CD4-positive, alpha-beta memory T cell (primary cell): Measurements from ENCODE around the gene CMIP. TPM values are rescaled to one million over a fixed set of nuclear protein-coding genes. Genes with fewer than 3 reads are reported as not detected.
A peak's percentile ranks its signal among the peaks of the same experiment; 100 is the strongest.

Experiments
- CTCF ChIA-PET: fragments of 350-600 bp; sonication (Branson Sonifier 250); formaldehyde crosslinking; loops from one replicate; lab custom pipeline; 2021; ENCODE audit warnings: inconsistent platforms; ENCODE audit not compliant: partially characterized antibody; lab: Charles Lee
- POLR2A ChIA-PET: fragments of 350-600 bp; sonication (Branson Sonifier 250); formaldehyde crosslinking; loops from one replicate; lab custom pipeline; 2021; ENCODE audit not compliant: partially characterized antibody; lab: Charles Lee
- DNase-seq, 5 donors: peaks; one replicate each; pipeline versions ENCODE4 v3.0.0 to v3.0.0-alpha.2; 2020 to 2022; ENCODE audit warnings: mixed read lengths in 1 of 5
- H3K27ac ChIP-seq: one replicate; pipeline ENCODE4 v1.7.0; 2013; ENCODE audit warnings: low read depth, low read length
- H3K27me3 ChIP-seq: 2 replicates; pipeline ENCODE4 v1.7.0; 2013; ENCODE audit warnings: mild to moderate bottlenecking, low read length, moderate library complexity; ENCODE audit not compliant: insufficient read depth
- H3K36me3 ChIP-seq: 2 replicates; pipeline ENCODE4 v1.7.0; 2013; ENCODE audit warnings: mild to moderate bottlenecking, low read length, moderate library complexity; ENCODE audit not compliant: insufficient read depth
- H3K4me1 ChIP-seq: 2 replicates; pipeline ENCODE4 v1.7.0; 2013; ENCODE audit warnings: mild to moderate bottlenecking, low read length, moderate library complexity; ENCODE audit not compliant: insufficient read depth
- H3K4me3 ChIP-seq, 2 donors: one replicate each; pipeline ENCODE4 v1.7.0; 2013; ENCODE audit warnings: low read length in 2 of 2, mild to moderate bottlenecking in 1 of 2
- H3K9me3 ChIP-seq, 2 donors: one replicate each; pipeline ENCODE4 v1.7.0; 2013; ENCODE audit warnings: low read length in 2 of 2, control low read depth in 1 of 2; ENCODE audit not compliant: control insufficient read depth in 1 of 2
- H3K27ac Mint-ChIP-seq, 7 donors: one replicate each; pipeline ENCODE4 v1.8.0; 2020 to 2021; ENCODE audit warnings: mixed read lengths in 7 of 7, mild to moderate bottlenecking in 6 of 7, inconsistent platforms in 3 of 7, moderate library complexity in 3 of 7
- H3K27me3 Mint-ChIP-seq, 2 donors: one replicate each; pipeline ENCODE4 v1.8.0; 2020 to 2021; ENCODE audit warnings: mixed read lengths in 2 of 2
- H3K36me3 Mint-ChIP-seq, 2 donors: one replicate each; pipeline ENCODE4 v1.8.0; 2020 to 2021; ENCODE audit warnings: mixed read lengths in 2 of 2, inconsistent platforms in 1 of 2, mild to moderate bottlenecking in 1 of 2
- H3K4me1 Mint-ChIP-seq, 4 donors: one replicate each; pipeline ENCODE4 v1.8.0; 2020 to 2021; ENCODE audit warnings: mixed read lengths in 4 of 4, mild to moderate bottlenecking in 1 of 4
- H3K4me3 Mint-ChIP-seq, 8 donors: one replicate each; pipeline ENCODE4 v1.8.0; 2020 to 2021; ENCODE audit warnings: mixed read lengths in 8 of 8, mild to moderate bottlenecking in 7 of 8, moderate library complexity in 6 of 8, inconsistent platforms in 3 of 8
- H3K9me3 Mint-ChIP-seq, 8 donors: one replicate each; pipeline ENCODE4 v1.8.0; 2020 to 2021; ENCODE audit warnings: mixed read lengths in 8 of 8, mild to moderate bottlenecking in 5 of 8, inconsistent platforms in 3 of 8, moderate library complexity in 1 of 8
- intact Hi-C: fragments of 100-400 bp; cut with micrococcal nuclease; formaldehyde crosslinking; loops from one replicate; pipeline ENCODE4 v1.15.1; 2023
- polyA plus RNA-seq, 2 donors: library from polyadenylated mRNA; unstranded; fragments of 300-500 nt; fragmentation: Illumina TruSeq; gene quantifications; one replicate each; pipeline ENCODE4 v1.2.3, GENCODE V29; 2021
- total RNA-seq, 2 experiments: library from RNA; stranded (reverse); gene quantifications; one replicate each; pipeline ENCODE4 v1.2.3, GENCODE V29; 2021

The CMIP gene
- total and polyA plus RNA-seq, 4 experiments from 2014 or later: 0.84 to 36.4 (median 33.2) TPM; not detected in 1

- peaks cover 10 to 34% of the 10 kb centered on the region in 2 donors for H3K36me3 Mint-ChIP-seq
- H3K27me3 ChIP-seq: no peaks in the 10 kb centered on the region
- H3K27ac Mint-ChIP-seq: peak overlapping the region in 3 of 7 donors; percentile 24 to 88 (median 80)
- no peak overlapping the region for H3K4me3 Mint-ChIP-seq
- H3K4me1 Mint-ChIP-seq: peaks cover 3 to 15% (median 10%) of the 10 kb centered on the region in 4 donors
- no peaks in the 10 kb centered on the region for H3K9me3 Mint-ChIP-seq
- no peaks in the 10 kb centered on the region for H3K36me3 ChIP-seq
- ChIA-PET CTCF (interaction anchor here (1.1 to 1.8 kb wide), 3 partner anchors 9 to 11 kb away, joined by 3 to 5 read pairs (median 4); no protein-coding TSS in a partner anchor), POLR2A (interaction anchor here (1.2 kb wide), 1 partner anchor 166 kb away, joined by 3 read pairs; no protein-coding TSS in a partner anchor)
- no peak for DNase-seq
- peaks cover 24% of the 10 kb centered on the region for H3K4me1 ChIP-seq
- H3K4me3 ChIP-seq: no peak overlapping the region
- intact Hi-C loops: no loop called here
- H3K9me3 ChIP-seq: no peaks in the 10 kb centered on the region
- H3K27ac ChIP-seq: no peak overlapping the region
- no peaks in the 10 kb centered on the region for H3K27me3 Mint-ChIP-seq
These were observed 167.9 kb downstream of the CMIP start for GRCh38 chr16:81612351-81613163.

DNA sequence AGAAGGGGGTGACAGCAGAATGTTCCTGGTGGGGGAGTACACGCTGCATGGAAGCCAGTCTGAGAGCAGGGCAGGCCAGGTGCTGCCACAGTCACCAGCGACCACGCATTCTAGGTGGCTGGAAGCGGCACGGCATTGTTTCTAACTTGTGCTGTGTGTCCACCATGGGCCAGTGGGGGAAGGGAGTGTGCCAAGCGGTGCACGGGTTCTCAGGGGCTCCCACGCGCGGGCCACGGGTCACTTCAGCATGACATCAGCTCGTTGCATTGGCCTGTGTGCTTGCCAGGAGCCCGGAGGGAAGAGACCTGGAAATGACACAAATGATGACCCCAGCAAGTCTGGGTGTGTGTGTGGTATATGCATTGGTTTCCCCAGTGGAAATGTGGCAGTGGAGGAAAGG lies 169.6 kb downstream of the CMIP start:
- Histone ChIP-seq H3K9me3 (no peaks in the 10 kb centered on the region), H3K4me1 (peaks cover 25% of the 10 kb centered on the region), H3K27ac (no peak overlapping the region), H3K36me3 (no peaks in the 10 kb centered on the region), H3K27me3 (no peaks in the 10 kb centered on the region), H3K4me3 (no peak overlapping the region)
- peaks cover 9 to 19% (median 11%) of the 10 kb centered on the region in 4 donors for H3K4me1 Mint-ChIP-seq
- CTCF ChIA-PET: no interaction called here
- H3K4me3 Mint-ChIP-seq: no peak overlapping the region
- no peak for DNase-seq
- intact Hi-C loops: no loop called here
- H3K27me3 Mint-ChIP-seq: no peaks in the 10 kb centered on the region
- peaks cover 3 to 20% of the 10 kb centered on the region in 2 donors for H3K36me3 Mint-ChIP-seq
- POLR2A ChIA-PET: no interaction called here
- no peak overlapping the region for H3K27ac Mint-ChIP-seq
- no peaks in the 10 kb centered on the region for H3K9me3 Mint-ChIP-seq

DNA sequence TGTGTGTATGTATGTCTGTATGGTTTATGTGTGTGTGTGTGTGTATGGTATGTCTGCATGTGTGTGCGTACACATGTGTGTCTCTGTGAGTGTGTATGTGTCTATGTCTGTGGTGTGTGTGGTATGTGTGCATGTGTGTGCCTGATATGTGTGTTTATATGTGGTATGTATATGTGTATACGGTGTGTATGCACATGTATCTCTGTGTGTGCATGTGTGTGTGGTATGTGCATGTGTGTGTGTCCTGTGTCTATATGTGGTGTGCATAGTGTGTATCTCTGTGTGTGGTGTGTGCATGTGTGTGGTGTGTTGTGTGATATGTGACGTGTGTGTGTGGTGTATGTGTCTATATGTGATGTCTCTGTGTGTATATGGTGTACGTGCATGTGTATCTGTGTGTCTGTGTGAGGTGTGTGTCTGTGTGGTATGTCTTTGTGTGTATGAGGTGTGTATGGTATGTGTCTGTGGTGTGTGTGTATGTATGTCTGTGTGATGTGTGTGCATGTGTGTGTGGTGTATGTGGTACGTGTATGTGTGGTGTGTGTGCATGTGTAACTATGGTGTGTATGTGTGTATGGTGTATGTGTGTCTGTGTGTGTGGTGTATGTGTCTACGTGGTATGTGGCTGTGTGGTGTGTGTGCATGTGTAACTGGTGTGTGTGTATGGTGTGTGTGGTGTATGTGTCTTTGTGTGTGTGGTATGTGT lies 170.2 kb downstream of the CMIP start:
- intact Hi-C loops: loop anchor here (5.0 kb wide), 1 partner anchor 93 kb away; no protein-coding TSS in a partner anchor
- peaks cover 9 to 19% (median 11%) of the 10 kb centered on the region in 4 donors for H3K4me1 Mint-ChIP-seq
- POLR2A ChIA-PET: interaction anchor here (2.5 kb wide), 1 partner anchor 169 kb away, joined by 17 read pairs; the partner anchor contains the start of gene CMIP

GRCh38 chr16:81615411-81615810 lies 170.8 kb downstream of the CMIP start:
- no peaks in the 10 kb centered on the region for H3K36me3 ChIP-seq
- CTCF ChIA-PET: interaction anchor here (0.6 to 1.9 kb wide), 6 partner anchors 82 to 299 kb away, joined by 3 to 9 read pairs (median 4); no protein-coding TSS in a partner anchor
- peak overlapping the region; percentile 75 for H3K27ac ChIP-seq

More for the DNA sequence above, 170.2 kb downstream of the CMIP start:
- no peak for DNase-seq
- Histone ChIP-seq H3K4me1 (peaks cover 25% of the 10 kb centered on the region), H3K4me3 (no peak overlapping the region), H3K9me3 (no peaks in the 10 kb centered on the region), H3K27ac (no peak overlapping the region), H3K36me3 (no peaks in the 10 kb centered on the region), H3K27me3 (no peaks in the 10 kb centered on the region)
- H3K4me3 Mint-ChIP-seq: no peak overlapping the region
- no peaks in the 10 kb centered on the region for H3K27me3 Mint-ChIP-seq
- H3K9me3 Mint-ChIP-seq: no peaks in the 10 kb centered on the region
- H3K36me3 Mint-ChIP-seq: peaks cover 4 to 14% of the 10 kb centered on the region in 2 donors
- no peak overlapping the region for H3K27ac Mint-ChIP-seq
- CTCF ChIA-PET: no interaction called here

DNA sequence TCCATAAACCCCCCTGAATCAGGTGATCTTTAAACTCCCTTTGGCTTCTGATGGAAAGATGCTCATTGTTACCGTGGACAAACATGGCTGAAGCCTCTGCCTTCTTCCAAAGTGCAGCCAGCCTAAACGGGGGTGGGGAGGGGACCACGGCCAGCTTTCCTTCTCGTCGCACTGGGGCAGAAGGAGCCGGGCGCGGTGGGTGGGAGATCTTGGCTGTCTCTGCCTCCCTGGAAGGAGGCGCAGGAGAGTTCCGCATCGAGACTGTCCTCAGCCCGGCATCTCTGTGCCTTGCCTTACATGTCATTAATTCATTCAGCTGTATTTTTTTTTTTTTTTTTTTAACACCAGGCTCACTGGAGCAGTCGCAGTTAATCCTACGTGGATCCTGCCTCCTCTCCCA lies 171.2 kb downstream of the CMIP start:
- Histone ChIP-seq H3K27me3 (no peaks in the 10 kb centered on the region), H3K4me1 (peaks cover 25% of the 10 kb centered on the region), H3K9me3 (no peaks in the 10 kb centered on the region), H3K27ac (peak overlapping the region; percentile 75), H3K36me3 (no peaks in the 10 kb centered on the region), H3K4me3 (no peak overlapping the region)
- H3K4me1 Mint-ChIP-seq: peaks cover 9 to 19% (median 12%) of the 10 kb centered on the region in 4 donors
- no peaks in the 10 kb centered on the region for H3K9me3 Mint-ChIP-seq
- peak overlapping the region in 3 of 8 donors; percentile 78 to 82 (median 78) for H3K4me3 Mint-ChIP-seq
- no peaks in the 10 kb centered on the region for H3K27me3 Mint-ChIP-seq
- DNase-seq: no peak
- intact Hi-C loops: loop anchor here (1.0 to 5.0 kb wide), 2 partner anchors 94 to 170 kb away; no protein-coding TSS in a partner anchor
- peaks cover 4 to 14% of the 10 kb centered on the region in 2 donors for H3K36me3 Mint-ChIP-seq
- H3K27ac Mint-ChIP-seq: peak overlapping the region in 2 of 7 donors; percentile 96 to 97
- ChIA-PET POLR2A (interaction anchor here (0.6 to 2.6 kb wide), 14 partner anchors 11 to 609 kb away, joined by 3 to 18 read pairs (median 6); partner anchors contain the start of genes CENPN, CMC2 and CMIP), CTCF (interaction anchor here (0.6 to 3.3 kb wide), 14 partner anchors 9 to 583 kb away, joined by 3 to 15 read pairs (median 4); no protein-coding TSS in a partner anchor)

More at GRCh38 chr16:81615411-81615810, 170.8 kb downstream of the CMIP start:
- H3K27me3 ChIP-seq: no peaks in the 10 kb centered on the region
- DNase-seq: no peak
- Mint-ChIP-seq H3K27me3 (no peaks in the 10 kb centered on the region), H3K27ac (no peak overlapping the region), H3K4me1 (peaks cover 9 to 19% (median 11%) of the 10 kb centered on the region in 4 donors), H3K36me3 (peaks cover 4 to 14% of the 10 kb centered on the region in 2 donors), H3K9me3 (no peaks in the 10 kb centered on the region), H3K4me3 (no peak overlapping the region)
- POLR2A ChIA-PET: interaction anchor here (0.6 to 2.6 kb wide), 6 partner anchors 18 to 170 kb away, joined by 3 to 18 read pairs (median 8); partner anchors contain the start of gene CMIP
- H3K9me3 ChIP-seq: no peaks in the 10 kb centered on the region
- peaks cover 25% of the 10 kb centered on the region for H3K4me1 ChIP-seq
- intact Hi-C loops: loop anchor here (5.0 kb wide), 1 partner anchor 93 kb away; no protein-coding TSS in a partner anchor
- no peak overlapping the region for H3K4me3 ChIP-seq

DNA sequence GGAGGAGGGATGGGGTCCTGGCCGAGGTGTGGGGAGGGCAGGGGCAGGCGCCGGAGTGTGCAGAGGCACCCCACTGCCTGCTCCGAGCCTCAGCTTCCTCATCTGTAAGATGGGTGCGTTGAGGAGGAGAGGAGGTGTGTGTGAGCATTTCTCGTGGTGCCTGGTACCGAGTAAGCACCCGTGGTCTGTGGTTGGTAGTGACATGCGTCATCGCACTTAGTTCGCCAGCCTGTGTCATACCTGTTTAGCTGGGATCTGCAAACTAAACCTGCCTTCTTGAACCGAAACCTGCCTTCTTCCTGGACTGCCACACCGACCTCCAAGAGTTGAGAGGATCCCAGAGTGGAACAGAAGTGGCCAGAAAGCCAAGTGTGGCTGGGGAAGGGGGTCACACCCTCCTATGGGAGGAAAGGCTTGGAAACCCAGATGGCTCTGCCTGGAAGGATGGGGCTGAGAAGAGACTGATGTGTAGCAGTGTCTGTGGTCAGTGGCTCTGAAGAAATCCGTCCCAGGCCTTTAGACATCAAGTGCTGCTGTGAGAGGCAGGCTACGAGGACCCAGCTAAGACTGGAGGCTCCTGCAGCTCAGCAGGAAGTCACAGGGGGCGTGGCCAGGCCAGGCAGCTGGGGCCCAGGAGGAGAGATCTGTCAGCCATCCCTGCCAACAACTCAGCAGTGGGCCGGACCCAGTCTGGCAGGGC lies 171.9 kb downstream of the CMIP start:
- Mint-ChIP-seq H3K4me3 (peak overlapping the region; percentile 63 to 82 (median 76)), H3K4me1 (peaks cover 9 to 19% (median 12%) of the 10 kb centered on the region in 4 donors), H3K27ac (peak overlapping the region in 2 of 7 donors; percentile 96 to 97), H3K36me3 (peaks cover 4 to 9% of the 10 kb centered on the region in 2 donors), H3K27me3 (no peaks in the 10 kb centered on the region), H3K9me3 (no peaks in the 10 kb centered on the region)
- peak; percentile 75 to 89 (median 84) for DNase-seq
- CTCF ChIA-PET: interaction anchor here (0.6 to 3.3 kb wide), 12 partner anchors 8 to 583 kb away, joined by 3 to 15 read pairs (median 4); no protein-coding TSS in a partner anchor
- H3K4me1 ChIP-seq: peaks cover 25% of the 10 kb centered on the region
- no peaks in the 10 kb centered on the region for H3K9me3 ChIP-seq
- H3K27me3 ChIP-seq: no peaks in the 10 kb centered on the region
- POLR2A ChIA-PET: interaction anchor here (0.6 to 2.6 kb wide), 18 partner anchors 9 to 610 kb away, joined by 3 to 18 read pairs (median 4); partner anchors contain the start of genes CENPN, CMC2, CMIP and GAN
- intact Hi-C loops: loop anchor here (1.0 to 5.0 kb wide), 2 partner anchors 94 to 170 kb away; no protein-coding TSS in a partner anchor
- peak overlapping the region; percentile 75 for H3K27ac ChIP-seq
- no peaks in the 10 kb centered on the region for H3K36me3 ChIP-seq
- peak overlapping the region; percentile 10 to 53 for H3K4me3 ChIP-seq
